NB4 (cell line): Measurements from ENCODE around the gene TMEM30B.

Experiments used
- DNase-seq: peaks from one replicate; pipeline ENCODE4 v3.0.0; 2010; ENCODE audit warnings: low read depth
- H3K4me3 ChIP-seq: one replicate; pipeline ENCODE4 v1.5.1; 2011; ENCODE audit warnings: mild to moderate bottlenecking, low read depth, low read length, moderate library complexity
- CTCF ChIP-seq: IDR thresholded peaks from one replicate; pipeline ENCODE4 v1.5.1; 2012; ENCODE audit warnings: low read depth, low read length
- MAX ChIP-seq: IDR thresholded peaks from 2 replicates; pipeline ENCODE4 v1.6.1; 2011; ENCODE audit warnings: low read depth, low read length
- MYC ChIP-seq: IDR thresholded peaks from 2 replicates; pipeline ENCODE4 v1.6.1; 2011; ENCODE audit warnings: low read depth, low read length
- POLR2A ChIP-seq: IDR thresholded peaks from 2 replicates; pipeline ENCODE4 v1.6.1; 2011; ENCODE audit warnings: mild to moderate bottlenecking; ENCODE audit not compliant: insufficient read length; ENCODE audit errors: extremely low read depth

TMEM30B gene

GRCh38 chr14:61234215-61234916 lies 46.8 kb downstream of the TMEM30B start:
- no peak for DNase-seq
- H3K4me3 ChIP-seq, result no peak overlapping the region
- TF ChIP-seq MAX (no peak), MYC (no peak)

- H3K4me3 ChIP-seq, result no peak overlapping the region
- DNase-seq, result no peak
- TF ChIP-seq CTCF, result no peak
- no peak for TF ChIP-seq MYC
- no peak for TF ChIP-seq MAX
- no peak for TF ChIP-seq POLR2A
Observed at GRCh38 chr14:61233436-61233956, 47.6 kb downstream of the TMEM30B start.

- H3K4me3 ChIP-seq, result no peak overlapping the region
- no peak for TF ChIP-seq MYC
- no peak for TF ChIP-seq POLR2A
- no peak for TF ChIP-seq CTCF
- TF ChIP-seq MAX, result no peak
- DNase-seq, result no peak
Observed at GRCh38 chr14:61231810-61232209, 49.3 kb downstream of the TMEM30B start.

GRCh38 chr14:61229981-61230380 lies 51.2 kb downstream of the TMEM30B start:
- no peak for DNase-seq
- TF ChIP-seq CTCF (no peak), POLR2A (no peak), MYC (no peak), MAX (no peak)
- H3K4me3 ChIP-seq, result no peak overlapping the region

- no peak overlapping the region for H3K4me3 ChIP-seq
- no peak for DNase-seq
- TF ChIP-seq MAX, result no peak
- TF ChIP-seq MYC, result no peak
- TF ChIP-seq CTCF, result no peak
- no peak for TF ChIP-seq POLR2A
Observed at GRCh38 chr14:61229475-61229888, 51.7 kb downstream of the TMEM30B start.

GRCh38 chr14:61227884-61228591 lies 53.1 kb downstream of the TMEM30B start:
- no peak for DNase-seq
- no peak for TF ChIP-seq POLR2A
- TF ChIP-seq MAX, result no peak
- no peak for TF ChIP-seq MYC
- no peak for TF ChIP-seq CTCF

More at GRCh38 chr14:61227884-61228591, 53.1 kb downstream of the TMEM30B start:
- H3K4me3 ChIP-seq, result no peak overlapping the region
